Left ventricle myocardium superior (tissue), 1 donor: ENCODE results near the gene RPLP2. TPM values are rescaled to one million over a fixed set of nuclear protein-coding genes. Genes with fewer than 3 reads are reported as not detected.

ENCODE experiments used
- ATAC-seq: fragments of 200-7000 bp; cut with Tn5 transposase; one replicate; pipeline ENCODE4 v1.9.1; 2020; ENCODE audit warnings: mild to moderate bottlenecking, moderate library complexity
- DNase-seq: peaks from one replicate; pipeline ENCODE4 v3.0.0-alpha.2; 2020
- intact Hi-C: fragments of 100-400 bp; cut with micrococcal nuclease; formaldehyde crosslinking; loops from one replicate; pipeline ENCODE4 v1.11.0; 2022
- total RNA-seq: library from RNA; stranded (reverse); fragmentation: NEBNext Ultra II Directional; extraction: Animal tissue kit (Norgen Biotek cat#: 25700); gene quantifications from one replicate; pipeline ENCODE4 v1.2.1, GENCODE V29; 2021
- donor health status: DM: no; HTN: yes; CAD: no; lungs with severe emphysema.

Gene RPLP2
- total RNA-seq, 1 donor from 2014 or later: 942 TPM

DNA sequence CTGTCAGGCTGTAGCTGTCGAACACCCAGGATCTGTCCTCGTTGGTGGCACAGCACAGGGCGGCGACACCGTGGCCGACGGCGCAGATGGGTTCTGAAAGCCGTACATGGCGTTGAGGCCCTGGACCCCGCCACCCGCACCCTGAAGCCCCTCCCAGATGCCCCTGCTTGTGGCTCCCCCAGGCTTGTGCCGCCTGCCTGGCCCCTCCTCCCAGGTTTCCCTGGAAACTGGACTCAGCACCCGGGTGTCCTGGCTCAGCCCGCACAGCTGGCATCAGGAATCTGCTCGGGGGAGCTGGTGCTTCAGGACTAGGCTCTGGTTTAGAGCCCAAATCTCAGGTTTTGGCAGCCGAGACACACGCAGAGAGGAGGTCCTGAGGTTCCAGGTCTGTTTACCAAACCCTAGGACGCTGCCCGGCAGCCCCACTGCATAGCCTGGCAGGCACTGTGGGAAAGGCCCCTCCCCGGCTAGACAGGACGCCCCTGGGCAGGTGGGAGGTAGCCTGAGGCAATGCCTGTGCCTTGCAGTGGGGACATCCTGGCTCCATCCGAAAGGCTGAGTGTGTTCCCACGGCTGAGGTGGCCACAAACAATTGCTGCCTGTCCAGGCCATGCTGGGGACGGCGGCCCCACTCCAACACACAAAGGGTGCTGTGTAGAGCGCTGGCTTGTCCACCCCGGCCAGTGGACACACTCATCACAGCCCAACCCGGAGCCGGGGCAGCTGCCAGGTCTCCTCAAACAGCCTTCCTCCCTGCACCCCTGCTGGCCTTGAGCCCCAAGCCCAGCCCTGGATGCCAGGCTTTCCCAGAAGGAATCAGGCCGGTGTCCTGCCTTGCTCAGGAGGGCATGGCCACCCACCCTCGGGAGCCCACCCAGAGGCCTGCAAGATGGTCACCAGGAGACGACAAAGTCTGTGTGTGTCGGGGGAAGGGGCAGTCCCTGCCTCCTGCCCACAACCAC is 37.1 kb upstream of the RPLP2 start:
- ATAC-seq: no peak
- DNase-seq: no peak
- intact Hi-C loops: no loop called here

- DNase-seq (no peak), ATAC-seq (no peak)
- intact Hi-C loops: no loop called here
Measured at GRCh38 chr11:773425-773824, 36.3 kb upstream of the RPLP2 start.

GRCh38 chr11:773830-774229 is 35.9 kb upstream of the RPLP2 start:
- DNase-seq (no peak), ATAC-seq (no peak)
- intact Hi-C loops: no loop called here

GRCh38 chr11:774873-775592 is 34.7 kb upstream of the RPLP2 start:
- DNase-seq (no peak), ATAC-seq (no peak)
- intact Hi-C loops: no loop called here

DNA sequence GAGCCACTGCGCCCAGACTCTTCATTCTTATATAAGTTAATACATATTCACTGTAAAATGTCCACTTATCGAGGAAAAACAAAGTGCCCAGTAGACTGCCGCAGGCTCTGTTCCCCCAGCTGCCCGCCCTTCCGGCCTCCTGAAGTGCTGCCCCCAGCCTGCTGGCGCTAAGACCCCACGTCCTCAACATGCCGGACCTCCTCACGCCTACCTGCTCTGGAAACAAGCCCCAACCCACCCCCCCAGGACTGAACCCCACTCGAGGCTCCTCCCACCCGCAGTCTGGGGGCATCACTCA is 33.6 kb upstream of the RPLP2 start:
- intact Hi-C loops: no loop called here
- ATAC-seq (no peak), DNase-seq (no peak)

DNA sequence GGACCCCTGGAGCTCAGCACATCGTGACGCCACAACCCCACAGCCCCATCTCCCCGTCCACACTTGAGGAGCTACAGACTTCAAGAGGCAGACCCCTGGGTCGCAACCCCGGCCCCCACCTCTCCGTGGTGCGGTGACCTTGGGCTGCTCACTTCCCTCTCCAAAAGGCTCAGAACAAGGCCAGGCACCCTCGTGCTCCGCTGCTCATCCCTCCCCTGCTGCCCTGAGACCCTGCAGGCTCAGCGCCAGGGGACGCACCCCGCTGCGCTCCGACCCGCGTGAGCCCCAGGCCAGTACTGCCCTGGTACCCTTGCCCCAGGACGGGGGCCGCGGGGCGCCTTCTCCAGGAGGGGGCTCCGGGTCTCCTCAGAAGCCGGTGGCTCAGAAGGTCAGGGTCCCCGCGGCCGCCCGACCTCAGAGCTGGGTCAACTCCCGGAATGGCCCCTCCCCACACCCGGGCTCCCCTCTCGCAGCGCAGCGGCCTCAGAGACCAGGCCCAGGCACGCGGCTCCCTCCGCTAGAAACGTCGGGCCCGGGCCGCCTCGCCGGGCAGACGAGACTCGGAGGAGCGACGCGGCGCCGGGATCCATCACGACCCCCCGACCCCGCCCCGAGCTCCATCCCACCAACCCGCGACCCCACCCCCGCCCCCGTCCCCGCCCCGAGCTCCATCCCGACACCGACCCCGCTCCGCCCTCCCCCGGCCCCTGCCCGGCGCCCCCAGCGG is 33.0 kb upstream of the RPLP2 start:
- intact Hi-C loops: no loop called here
- peak; percentile 50 for ATAC-seq
- no peak for DNase-seq

DNA sequence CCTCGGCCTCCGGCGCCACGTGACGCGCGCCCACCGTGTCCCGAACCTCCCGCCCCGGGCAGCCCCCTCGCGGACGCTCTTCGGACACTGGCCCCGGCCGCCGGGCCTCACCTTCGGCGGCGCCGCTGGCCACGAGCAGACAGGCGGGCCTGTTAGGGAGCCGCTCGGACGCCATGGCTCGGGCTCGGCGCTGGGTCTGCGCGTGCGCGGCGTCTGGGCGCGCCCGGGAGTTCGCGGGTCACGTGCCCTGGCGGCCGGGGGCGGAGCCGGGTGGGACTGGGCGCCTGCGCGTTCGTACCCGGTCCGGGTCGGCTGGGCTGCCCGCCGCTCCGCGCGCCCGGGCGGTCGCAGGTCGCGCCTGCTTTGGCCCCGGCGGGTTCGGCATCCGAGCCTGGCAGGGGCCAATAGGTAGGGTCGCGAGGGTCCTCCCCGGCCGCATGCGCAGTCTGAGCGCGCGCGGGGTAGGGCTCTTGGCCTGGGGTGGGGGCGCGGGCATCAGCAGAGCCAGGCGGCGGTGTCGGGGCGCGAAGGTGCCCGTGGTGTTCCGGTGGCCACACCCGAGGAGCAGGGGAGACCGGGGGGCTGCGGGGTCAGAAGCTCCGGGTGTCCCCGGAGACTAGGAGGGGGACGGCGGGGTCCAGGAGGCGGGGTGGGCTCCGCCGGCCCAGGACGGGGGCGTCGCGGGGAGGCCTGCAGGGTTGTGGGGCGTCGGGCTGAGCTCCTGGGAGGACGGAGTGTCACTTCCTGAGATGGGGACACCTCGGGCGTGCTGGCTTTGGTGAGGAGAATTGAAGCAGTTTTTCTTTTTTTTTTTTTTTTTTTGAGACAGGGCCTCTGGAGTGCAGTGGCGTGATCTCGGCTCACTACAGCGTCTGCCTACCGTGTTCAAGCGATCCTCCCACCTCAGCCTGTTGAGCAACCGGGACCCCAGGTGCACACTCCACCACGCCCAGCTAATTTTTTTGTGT is 32.2 kb upstream of the RPLP2 start, which contains the start of gene GATD1:
TSS of gene GATD1 (minus strand) at position 200 of the 968 bp plus-strand sequence. CDS start at position 175, 25 bp downstream.
- intact Hi-C loops: no loop called here
- peak; percentile 96 for DNase-seq
- ATAC-seq: peak; percentile 94

- ATAC-seq (no peak), DNase-seq (no peak)
- intact Hi-C loops: no loop called here
Measured at GRCh38 chr11:778976-779954, 30.5 kb upstream of the RPLP2 start.

DNA sequence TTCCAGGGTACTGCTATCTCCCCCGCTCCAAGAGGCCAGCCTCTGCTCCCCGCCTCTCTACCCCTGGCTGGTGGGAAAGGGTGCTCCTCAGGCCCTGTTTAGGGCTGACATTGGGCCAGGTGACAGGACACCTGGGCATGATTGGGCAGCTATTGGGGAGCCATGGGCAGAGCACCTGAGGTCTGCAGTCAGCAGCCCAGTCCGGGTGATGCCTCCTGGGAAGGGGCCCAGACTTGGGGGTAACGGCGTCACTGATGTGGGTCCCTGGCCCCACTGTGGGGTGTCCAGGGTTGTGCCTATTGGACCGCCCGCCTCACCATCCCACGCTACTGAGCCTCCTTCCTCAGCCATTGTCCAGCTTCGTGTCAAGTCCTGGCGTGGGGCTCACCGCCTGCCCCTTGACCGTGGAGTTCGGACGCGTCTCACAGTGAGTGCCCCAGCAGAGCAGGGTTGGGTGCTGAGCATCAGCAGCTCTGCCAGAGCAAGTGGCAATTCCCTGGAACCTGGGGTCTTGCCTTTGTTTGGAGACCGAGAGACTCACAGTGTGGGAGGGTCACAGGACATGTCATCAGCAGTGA is 29.7 kb upstream of the RPLP2 start:
- DNase-seq (no peak), ATAC-seq (no peak)
- intact Hi-C loops: no loop called here

DNA sequence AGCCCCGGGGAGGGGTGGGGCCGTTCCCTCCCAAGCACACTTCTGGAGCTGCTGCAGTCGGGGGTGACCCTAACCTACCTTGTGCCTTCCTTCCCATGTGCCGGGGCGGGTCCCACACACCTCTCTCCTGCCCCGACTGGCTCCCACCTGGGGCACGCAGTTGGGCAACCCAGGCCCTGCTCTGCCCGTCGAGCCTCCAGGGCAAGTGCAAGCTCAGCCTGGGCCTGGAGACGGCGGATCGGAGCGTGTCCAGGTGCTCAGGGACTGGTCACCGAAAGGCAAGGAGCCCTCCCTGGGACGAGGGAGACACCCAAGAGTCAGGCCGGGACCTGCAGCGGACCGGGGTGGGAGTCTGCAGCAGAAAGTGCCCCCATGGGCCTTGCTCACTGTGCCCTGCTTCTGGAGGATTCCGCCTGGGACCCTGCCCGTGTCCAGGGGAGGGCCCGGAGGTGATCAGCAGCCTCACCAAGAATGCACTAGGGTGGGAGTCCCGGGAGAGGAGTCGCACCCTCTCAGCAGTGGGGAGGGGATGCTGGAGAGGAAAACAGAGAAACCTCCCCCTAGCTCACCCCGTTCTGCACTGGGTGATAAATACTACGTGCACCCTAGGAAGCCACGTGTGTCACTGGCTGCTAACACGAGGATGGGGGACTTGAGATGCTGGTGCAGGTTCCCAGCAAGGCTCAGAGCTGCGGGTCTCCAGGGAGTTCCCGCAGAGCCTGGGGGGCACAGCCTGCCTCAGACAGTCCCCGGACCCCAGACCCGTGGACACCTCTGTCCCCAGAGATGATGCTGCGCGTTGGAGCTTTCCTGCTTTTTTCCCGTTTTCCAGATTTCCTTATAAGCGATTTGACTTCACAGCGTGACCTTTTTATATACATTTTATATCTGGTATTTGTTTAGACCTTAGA is 27.2 kb upstream of the RPLP2 start:
- ATAC-seq (no peak), DNase-seq (no peak)
- intact Hi-C loops: no loop called here

DNA sequence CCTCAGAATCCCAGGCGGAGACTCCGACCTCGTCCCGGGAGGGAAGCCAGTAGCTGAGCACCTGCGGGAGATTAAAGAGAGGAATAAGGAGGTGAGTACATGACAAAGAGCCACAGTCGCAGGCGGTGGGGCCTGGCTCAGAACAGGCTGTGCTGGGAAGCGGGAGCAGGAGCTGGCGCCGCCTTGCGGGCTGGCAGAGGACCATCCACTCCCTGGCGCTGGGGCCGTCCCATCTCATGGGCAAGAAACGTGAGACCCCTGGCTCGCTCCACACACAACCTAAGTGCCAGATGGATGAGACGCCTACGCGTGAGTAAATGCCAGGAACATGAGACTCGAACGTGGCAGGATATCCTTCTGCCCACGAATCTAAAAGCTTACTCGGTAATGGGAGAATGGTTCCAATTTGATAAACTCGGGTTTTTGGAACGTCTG is 26.2 kb upstream of the RPLP2 start:
- intact Hi-C loops: no loop called here
- peak; percentile 84 for DNase-seq

GRCh38 chr11:786235-787083 is 23.3 kb upstream of the RPLP2 start:
- intact Hi-C loops: no loop called here
- DNase-seq: no peak
- ATAC-seq: no peak

More for the DNA sequence above, 26.2 kb upstream of the RPLP2 start:
- ATAC-seq: peak; percentile 81

GRCh38 chr11:787084-787675 is 22.6 kb upstream of the RPLP2 start:
- no peak for ATAC-seq
- intact Hi-C loops: no loop called here
- no peak for DNase-seq

DNA sequence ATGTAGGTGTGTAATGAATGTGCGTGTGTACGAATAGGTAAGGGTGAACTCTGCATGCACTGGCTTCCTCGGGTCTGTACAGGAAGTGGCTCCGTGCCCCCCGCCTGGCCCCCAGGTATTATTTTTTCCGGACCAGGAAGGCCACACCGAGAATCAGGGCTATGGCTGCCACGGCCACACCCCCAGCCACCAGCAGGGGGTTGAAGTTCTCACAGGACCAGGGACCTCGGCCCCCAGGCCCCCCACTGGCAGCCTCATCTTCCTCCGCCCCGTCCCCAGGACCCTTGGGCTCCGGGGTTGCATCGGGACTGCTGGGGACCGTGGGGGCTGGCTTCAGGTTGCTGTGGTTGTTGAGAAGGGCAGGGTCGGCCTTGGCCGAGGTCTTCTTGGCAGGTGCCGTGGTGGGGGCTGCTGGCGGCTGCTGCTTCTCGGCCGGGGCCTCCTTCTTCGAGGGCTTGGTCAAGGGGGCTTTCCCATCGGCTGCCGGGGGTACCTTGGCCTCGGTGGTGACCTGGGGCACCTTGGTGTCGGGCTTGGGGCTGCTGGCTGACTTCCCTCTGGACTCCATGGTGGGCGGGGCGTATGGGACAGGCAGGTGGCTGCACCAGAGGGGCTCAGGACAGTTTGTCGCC is 21.6 kb upstream of the RPLP2 start:
- intact Hi-C loops: no loop called here
- ATAC-seq (no peak), DNase-seq (no peak)
